Stimulated activated naive CD8-positive, alpha-beta T cell treated with anti-CD3 and anti-CD28 coated beads, Interleukin-15, amount 100 ng/mL, for 72 hours (primary cell): Measurements from ENCODE around the gene KLF13.
"Not testable (repeated sequence)": the region's sequence is repeated elsewhere in the genome, so short reads cannot be mapped to it uniquely, and the experiment has no call there.

Experiments
- ATAC-seq: fragments of 150-1000 bp; cut with Tn5 transposase; 2 replicates; pipeline ENCODE4 v1.10.0; 2021; ENCODE audit warnings: mild to moderate bottlenecking, moderate library complexity
- DNase-seq, 2 donors: peaks; one replicate each; pipeline ENCODE4 v3.0.0; 2021 to 2022
- H3K27ac Mint-ChIP-seq, 2 donors: one replicate each; pipeline ENCODE4 v1.8.0; 2022; ENCODE audit warnings: mild to moderate bottlenecking in 2 of 2, mixed read lengths in 2 of 2, moderate library complexity in 2 of 2
- H3K27me3 Mint-ChIP-seq: one replicate; pipeline ENCODE4 v1.8.0; 2022; ENCODE audit warnings: mixed read lengths
- H3K4me1 Mint-ChIP-seq: one replicate; pipeline ENCODE4 v1.8.0; 2022; ENCODE audit warnings: mild to moderate bottlenecking, mixed read lengths
- H3K4me3 Mint-ChIP-seq, 2 donors: one replicate each; pipeline ENCODE4 v1.8.0; 2022; ENCODE audit warnings: mild to moderate bottlenecking in 2 of 2, mixed read lengths in 2 of 2, moderate library complexity in 1 of 2
- H3K9me3 Mint-ChIP-seq, 2 donors: one replicate each; pipeline ENCODE4 v1.8.0; 2022; ENCODE audit warnings: mixed read lengths in 2 of 2

The KLF13 gene

DNA sequence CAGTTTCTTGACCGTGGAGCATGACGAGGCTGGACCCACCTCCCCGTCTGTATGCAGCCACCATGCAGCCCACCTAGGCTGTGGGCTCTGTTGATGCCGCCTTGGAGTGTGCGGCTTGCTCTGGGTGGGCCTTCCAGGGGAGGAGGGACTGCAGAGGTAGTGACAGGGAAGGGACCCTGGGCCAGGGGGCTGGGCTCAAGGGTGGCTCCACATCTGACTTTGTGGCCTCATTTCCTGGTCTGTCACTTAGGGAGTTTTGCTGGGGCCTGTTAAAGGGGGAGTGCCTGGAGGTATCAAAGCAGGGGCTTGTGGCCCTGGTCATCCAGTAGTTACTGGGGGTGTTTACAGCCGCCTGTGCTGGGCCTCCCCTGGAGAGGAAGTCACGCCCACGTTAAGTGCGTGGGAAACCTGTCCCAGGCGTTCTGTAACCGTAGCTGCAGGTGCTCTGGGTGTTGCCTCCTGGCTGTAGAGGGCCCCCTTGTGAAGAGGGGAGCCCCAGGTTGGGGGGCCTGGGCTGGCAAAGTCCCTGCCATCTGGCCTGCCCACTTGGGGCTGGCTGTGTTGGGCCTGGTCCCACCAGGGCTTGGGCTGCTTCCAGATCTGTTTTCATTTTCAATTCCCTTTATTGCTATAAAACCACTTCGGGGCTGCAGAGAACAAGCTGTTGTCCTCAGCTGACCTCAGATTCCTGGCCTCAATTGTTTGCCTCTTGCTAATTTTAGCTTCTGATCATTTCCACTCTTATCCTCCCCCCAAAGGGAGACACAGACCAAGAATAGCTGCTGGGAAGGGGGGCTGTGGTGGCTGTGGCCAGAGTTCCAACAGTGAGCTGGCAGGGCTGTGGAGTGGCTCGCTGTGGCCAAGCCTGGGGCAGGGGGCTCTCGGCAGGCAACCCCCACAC lies 26.5 kb downstream of the KLF13 start:
- Mint-ChIP-seq H3K4me1 (peaks cover 100% of the 10 kb centered on the region), H3K27ac (peak overlapping the region; percentile 63 to 91), H3K27me3 (no peaks in the 10 kb centered on the region), H3K4me3 (peak overlapping the region; percentile 77 to 96), H3K9me3 (peaks cover 0 to 11% of the 10 kb centered on the region in 2 donors)
- ATAC-seq: peak; percentile 77
- peak in 1 of 2 donors; percentile 67 for DNase-seq

DNA sequence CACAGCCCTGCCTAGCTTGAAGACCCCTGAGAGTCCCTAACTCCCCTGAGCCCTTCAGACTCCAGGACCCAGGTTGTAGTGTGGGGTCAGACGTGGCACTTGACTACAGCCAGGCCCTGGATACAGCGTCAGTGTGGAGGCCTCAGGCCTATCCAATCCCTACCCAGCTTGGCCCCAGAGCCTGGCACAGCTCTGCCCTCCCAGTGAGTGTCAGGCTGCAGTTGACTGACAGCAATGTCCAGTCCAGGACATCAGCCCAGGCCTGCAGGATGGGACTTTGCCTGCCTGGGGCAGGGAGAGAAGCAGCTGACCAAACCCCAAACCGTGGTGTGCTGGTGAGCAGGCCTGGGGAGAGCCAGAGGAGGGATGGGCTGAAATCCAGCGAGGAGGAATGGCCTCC lies 27.3 kb downstream of the KLF13 start:
- H3K27me3 Mint-ChIP-seq: no peaks in the 10 kb centered on the region
- no peak for DNase-seq
- no peak for ATAC-seq
- peak overlapping the region; percentile 49 to 91 for H3K27ac Mint-ChIP-seq
- peaks cover 0 to 11% of the 10 kb centered on the region in 2 donors for H3K9me3 Mint-ChIP-seq
- H3K4me1 Mint-ChIP-seq: peaks cover 100% of the 10 kb centered on the region
- H3K4me3 Mint-ChIP-seq: peak overlapping the region; percentile 77 to 96

DNA sequence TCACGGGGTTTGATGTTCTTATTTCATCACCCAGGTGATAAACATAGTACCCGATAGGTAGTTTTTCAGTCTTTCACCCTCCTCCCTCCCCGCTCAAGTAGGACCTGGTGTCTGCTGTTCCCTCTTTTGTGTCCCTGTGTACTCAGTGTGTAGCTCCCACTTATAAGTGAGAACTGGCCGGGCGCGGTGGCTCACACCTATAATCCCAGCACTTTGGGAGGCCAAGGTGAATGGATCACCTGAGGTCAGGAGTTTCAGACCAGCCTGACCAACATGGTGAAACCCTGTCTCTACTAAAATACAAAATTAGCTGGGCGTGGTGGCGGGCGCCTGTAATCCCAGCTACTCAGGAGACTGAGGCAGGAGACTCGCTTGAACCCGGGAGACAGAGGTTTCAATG lies 29.5 kb downstream of the KLF13 start:
- H3K4me3 Mint-ChIP-seq: peak overlapping the region; percentile 81 to 83
- peak overlapping the region; percentile 88 to 96 for H3K27ac Mint-ChIP-seq
- not testable (repeated sequence) for H3K27me3 Mint-ChIP-seq, ATAC-seq, DNase-seq
- peaks cover 0 to 11% of the 10 kb centered on the region in 2 donors for H3K9me3 Mint-ChIP-seq
- H3K4me1 Mint-ChIP-seq: peaks cover 100% of the 10 kb centered on the region

DNA sequence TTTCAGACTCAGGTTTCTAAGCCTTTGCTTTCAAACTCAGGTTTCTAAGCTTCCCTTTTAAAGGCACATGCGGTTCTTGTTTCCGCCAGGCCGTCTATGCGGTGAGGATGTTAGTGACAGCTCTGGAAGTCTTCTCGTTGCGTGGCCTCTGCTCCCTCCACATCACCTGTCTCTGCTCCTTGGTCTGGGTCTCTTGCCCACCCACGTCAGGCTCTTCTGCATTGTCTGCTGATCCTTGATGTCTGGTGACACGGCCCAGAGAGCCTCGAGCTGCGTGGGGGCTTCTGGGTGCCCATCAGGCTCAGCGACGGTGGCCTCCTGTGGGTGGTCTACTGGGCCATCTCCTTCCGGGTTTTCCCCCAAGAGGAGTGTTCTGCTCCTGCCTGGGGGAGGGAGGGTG lies 30.5 kb downstream of the KLF13 start:
- H3K27ac Mint-ChIP-seq: peak overlapping the region; percentile 91 to 96
- ATAC-seq (no peak), DNase-seq (peak in 1 of 2 donors; percentile 31)
- H3K4me3 Mint-ChIP-seq: peak overlapping the region; percentile 81 to 83
- no peaks in the 10 kb centered on the region for H3K27me3 Mint-ChIP-seq
- H3K4me1 Mint-ChIP-seq: peaks cover 100% of the 10 kb centered on the region
- H3K9me3 Mint-ChIP-seq: peaks cover 0 to 11% of the 10 kb centered on the region in 2 donors

DNA sequence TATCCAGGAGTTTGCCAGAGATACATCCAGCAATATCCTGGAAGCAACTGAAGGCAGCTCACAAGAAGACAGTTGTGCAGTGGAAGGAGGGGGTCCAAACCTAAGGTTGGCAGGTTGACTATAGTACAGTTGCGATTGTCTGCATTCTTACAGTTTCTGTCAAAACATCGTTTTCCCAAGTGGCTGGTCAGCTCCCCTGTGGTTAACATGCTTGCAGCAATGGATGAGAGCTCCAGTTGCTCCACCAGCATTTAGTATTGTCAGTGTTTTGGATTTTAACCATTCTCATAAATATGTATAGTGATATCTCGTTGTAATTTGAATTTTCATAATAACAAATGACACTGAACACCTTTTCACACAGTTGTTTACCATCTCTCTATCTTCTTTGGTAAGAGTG lies 31.5 kb downstream of the KLF13 start:
- Mint-ChIP-seq H3K4me3 (peak overlapping the region; percentile 81 to 83), H3K9me3 (peaks cover 0 to 11% of the 10 kb centered on the region in 2 donors), H3K27me3 (no peaks in the 10 kb centered on the region), H3K4me1 (peaks cover 100% of the 10 kb centered on the region), H3K27ac (peak overlapping the region in 1 of 2 donors; percentile 97)
- ATAC-seq (no peak), DNase-seq (no peak)

DNA sequence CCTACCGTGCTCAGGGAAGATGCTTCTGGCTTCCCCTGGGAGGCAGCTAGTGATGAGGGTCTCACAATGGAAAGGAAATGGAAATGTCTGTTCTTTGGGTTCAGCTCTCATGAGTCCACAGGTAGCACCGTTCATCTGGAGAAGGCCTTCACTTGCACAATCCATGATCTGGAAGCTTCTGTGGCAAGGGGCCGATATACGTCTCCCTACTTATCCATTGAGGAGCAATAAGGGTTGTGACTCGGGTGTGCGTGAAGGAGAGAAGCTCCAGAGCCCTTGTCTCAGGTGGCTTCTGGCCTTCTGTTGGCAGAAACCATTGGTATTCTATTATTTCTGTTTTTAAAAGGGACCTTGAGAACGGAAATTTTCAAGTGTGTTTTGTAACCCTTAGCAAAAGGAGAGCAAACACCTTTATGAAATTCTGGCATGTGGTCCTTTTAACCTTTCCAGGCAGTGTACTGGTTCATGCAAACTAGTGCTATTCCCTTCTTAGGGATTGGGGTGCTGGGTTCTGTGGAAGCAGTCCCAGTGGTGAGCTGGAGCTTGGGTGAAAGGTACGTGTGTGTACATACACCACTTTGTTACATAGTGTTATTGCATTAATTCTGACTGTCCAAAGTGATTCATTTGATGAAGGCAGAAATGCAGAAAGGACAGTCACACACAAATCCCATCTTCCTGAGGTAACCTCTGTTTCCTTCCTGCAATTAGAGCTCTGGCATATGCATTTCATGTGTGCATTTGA lies 32.5 kb downstream of the KLF13 start:
- Mint-ChIP-seq H3K4me1 (peaks cover 100% of the 10 kb centered on the region), H3K27ac (peak overlapping the region in 1 of 2 donors; percentile 96), H3K9me3 (peaks cover 0 to 11% of the 10 kb centered on the region in 2 donors), H3K27me3 (no peaks in the 10 kb centered on the region), H3K4me3 (peak overlapping the region; percentile 83 to 88)
- ATAC-seq (no peak), DNase-seq (no peak)

DNA sequence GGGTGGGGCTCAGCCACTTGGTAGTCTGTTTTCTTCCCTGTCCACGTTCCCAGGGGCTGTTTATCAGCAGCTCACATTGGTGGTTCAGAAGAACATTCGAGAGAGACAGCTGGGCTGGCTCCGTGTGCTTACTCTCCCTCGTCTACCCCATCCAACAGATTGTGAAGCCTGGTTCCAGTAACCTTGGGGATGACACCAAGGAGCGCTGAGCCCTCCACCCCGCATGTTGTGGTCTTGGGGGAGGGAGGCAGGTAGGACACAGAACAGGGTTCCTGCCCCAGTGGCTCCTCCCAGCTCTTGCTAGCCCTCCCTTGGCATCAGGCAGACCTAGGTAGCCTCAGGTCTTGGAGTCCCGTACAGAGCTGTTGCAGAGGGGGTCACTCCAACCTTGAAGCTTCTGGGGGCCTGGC lies 33.1 kb downstream of the KLF13 start:
- H3K9me3 Mint-ChIP-seq: peaks cover 0 to 10% of the 10 kb centered on the region in 2 donors
- no peaks in the 10 kb centered on the region for H3K27me3 Mint-ChIP-seq
- peak overlapping the region; percentile 96 to 98 for H3K27ac Mint-ChIP-seq
- peak overlapping the region; percentile 76 to 88 for H3K4me3 Mint-ChIP-seq
- ATAC-seq (no peak), DNase-seq (no peak)
- H3K4me1 Mint-ChIP-seq: peaks cover 100% of the 10 kb centered on the region

DNA sequence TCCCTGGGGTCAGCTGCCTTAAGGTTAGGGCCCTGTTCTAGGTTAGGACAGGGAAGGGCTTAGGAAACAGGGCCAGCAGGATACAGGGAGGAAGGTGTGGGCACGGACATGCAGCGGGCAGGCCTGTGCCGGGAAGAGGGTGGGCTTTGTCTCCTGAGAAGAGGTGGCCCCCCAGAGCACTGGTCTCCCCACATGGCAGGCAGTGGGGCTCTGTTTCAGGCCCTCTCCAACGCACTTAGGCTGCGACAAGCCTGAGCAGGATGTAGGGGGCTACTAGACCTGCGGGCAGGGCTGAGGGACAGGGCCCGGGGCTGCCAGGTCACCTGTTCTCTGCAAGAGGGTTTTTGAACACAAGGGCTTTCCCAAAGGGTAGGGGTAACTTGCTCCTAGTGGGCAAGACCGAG lies 33.5 kb downstream of the KLF13 start:
- Mint-ChIP-seq H3K27ac (peak overlapping the region; percentile 96 to 98), H3K9me3 (peaks cover 0 to 5% of the 10 kb centered on the region in 2 donors), H3K4me3 (peak overlapping the region; percentile 76 to 88), H3K4me1 (peaks cover 100% of the 10 kb centered on the region), H3K27me3 (no peaks in the 10 kb centered on the region)
- DNase-seq (no peak), ATAC-seq (no peak)

DNA sequence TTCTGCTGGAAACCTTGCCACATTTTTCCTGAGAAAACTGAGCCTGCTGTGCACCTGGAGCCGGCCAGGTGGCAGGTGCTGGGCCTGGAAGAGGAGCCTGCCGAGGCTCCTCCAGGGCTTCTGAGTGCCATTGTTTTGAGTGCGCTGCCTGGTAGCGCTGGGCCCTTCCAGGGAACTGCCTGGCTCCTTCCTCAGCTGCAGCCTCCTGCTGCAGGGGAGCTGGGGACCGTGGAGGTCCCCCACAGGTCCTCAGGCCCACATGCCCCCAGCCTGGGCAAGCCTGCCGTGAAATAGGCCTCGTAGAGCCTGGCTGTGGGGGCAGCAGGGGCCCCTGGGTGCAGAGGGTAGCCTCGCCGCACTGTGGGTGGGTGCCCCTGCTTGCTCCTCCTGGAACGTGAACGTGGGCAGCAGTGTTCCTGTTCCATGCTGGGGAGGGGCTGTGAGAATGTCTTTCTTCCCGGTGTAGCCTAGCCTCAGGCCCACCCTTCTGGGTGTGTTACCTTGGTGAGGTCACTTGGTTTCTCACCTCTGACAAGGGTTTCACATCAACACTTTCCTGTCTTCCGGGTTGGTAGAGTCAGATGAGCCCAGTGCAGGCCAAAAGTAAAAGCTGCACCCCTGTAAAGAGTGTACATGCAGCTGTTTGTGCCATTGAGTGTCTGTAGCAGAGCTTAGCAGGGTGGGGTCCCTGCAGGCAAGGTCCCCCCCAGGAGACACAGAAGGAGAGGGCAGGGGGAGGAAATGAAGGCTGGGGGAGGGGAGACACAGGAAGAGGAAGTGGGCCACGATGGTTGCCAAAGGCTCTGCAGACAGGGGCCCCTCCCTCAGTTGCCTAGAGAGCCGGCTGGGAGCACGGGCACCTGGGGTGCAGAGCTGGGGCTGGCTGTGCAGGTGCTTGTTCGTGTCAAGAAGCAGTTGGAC lies 34.5 kb downstream of the KLF13 start:
- Mint-ChIP-seq H3K4me1 (peaks cover 100% of the 10 kb centered on the region), H3K27ac (peak overlapping the region; percentile 96 to 98), H3K4me3 (peak overlapping the region; percentile 76 to 88), H3K27me3 (no peaks in the 10 kb centered on the region), H3K9me3 (no peaks in the 10 kb centered on the region)
- DNase-seq (peak; percentile 64 to 71), ATAC-seq (peak; percentile 76)

DNA sequence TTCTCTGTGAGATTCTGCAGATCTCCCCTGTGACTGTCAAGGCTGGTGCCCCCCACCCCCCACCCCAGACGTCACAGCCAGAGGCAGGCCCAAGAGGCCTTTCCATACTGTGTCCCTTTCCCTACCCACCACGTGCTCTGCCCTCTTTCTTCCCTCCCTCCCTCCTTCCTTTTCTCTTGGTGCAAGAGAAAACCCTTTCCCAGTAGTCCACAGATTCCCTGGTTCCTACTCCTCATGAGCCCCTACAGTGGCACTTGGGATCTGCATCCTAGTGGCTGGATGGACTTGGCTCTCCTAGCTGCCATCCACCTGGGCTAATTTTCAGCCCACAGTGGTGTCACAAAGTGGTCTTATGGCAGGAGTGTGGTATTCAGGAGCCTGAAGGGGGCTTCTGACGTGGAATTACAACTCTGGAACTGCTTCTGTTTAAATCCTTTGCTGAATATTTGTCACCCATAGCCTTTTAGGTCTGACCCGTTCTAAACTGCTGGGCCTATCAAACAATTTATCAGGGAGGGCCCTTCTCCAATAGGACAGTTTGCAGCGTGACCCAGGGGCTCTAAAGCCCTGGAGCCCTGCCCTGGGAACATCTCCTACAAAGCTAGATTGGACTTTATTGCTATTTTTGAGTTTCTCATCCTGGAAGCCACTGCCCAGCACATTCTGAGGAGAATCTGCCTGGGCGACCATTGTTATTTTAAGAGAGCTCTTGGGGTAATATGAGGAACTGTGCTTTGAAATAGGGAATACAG lies 35.3 kb downstream of the KLF13 start:
- H3K4me3 Mint-ChIP-seq: peak overlapping the region; percentile 76 to 88
- ATAC-seq: no peak
- DNase-seq: no peak
- H3K27me3 Mint-ChIP-seq: no peaks in the 10 kb centered on the region
- peaks cover 100% of the 10 kb centered on the region for H3K4me1 Mint-ChIP-seq
- peak overlapping the region; percentile 62 to 98 for H3K27ac Mint-ChIP-seq
- H3K9me3 Mint-ChIP-seq: no peaks in the 10 kb centered on the region

DNA sequence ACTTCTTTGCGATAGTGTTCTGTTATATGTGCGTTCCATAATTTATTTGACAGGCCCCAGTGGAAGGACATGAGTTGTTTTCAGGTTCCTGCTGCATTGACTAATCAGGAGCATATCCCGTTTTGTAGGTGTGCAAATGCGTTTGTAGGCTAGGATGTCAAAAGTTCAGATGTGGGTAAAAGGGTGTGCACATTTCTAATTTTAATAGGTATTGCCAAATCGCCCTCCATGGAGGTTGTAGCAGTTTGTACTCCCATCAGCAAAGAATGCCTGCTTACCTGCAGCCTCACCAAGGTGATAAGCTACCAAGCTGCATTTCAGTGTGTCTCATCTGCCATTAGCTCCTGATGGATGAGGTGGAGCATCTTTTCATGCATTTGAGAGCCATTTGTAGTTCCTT lies 36.3 kb downstream of the KLF13 start:
- ATAC-seq (no peak), DNase-seq (no peak)
- no peaks in the 10 kb centered on the region for H3K9me3 Mint-ChIP-seq
- H3K27me3 Mint-ChIP-seq: no peaks in the 10 kb centered on the region
- peaks cover 100% of the 10 kb centered on the region for H3K4me1 Mint-ChIP-seq
- H3K4me3 Mint-ChIP-seq: peak overlapping the region; percentile 21 to 88
- peak overlapping the region in 1 of 2 donors; percentile 5 for H3K27ac Mint-ChIP-seq

DNA sequence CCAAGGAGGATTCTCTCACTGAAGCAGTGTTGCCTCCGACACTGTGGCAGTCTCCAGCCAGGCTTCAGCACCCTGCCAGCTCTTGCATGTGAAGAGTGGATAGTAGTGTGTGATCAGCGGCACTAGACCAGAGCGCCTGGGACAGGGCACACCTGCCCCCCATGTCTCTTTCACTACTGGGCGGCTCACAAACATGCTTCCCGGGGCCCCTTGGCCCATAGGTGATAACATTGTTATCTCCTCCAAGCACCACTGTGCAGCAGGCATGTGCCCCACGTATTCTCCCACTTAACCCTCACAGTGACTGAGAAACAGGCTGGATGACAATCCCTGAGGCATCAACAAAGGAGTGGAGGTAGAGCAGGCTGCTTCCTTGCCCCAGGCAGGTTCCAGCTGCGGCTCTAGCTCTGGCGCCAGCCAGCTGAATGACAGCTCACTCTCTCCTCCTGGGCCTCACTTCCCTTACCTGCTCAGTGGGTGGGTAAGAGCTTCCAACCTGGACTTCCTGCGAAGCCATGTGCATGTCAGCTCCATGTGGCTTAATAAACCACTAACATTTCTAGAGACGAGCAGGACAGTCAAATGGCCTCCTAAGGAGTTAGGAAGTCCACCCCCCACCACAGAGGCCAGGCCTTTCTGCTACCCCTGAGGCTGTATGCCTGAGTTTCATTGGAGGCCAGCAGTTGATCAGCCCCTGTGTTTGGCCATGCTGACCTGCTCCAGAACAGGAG lies 37.8 kb downstream of the KLF13 start:
- DNase-seq: peak in 1 of 2 donors; percentile 31
- H3K4me3 Mint-ChIP-seq: peak overlapping the region; percentile 78 to 84
- peaks cover 100% of the 10 kb centered on the region for H3K4me1 Mint-ChIP-seq
- ATAC-seq: no peak
- H3K27ac Mint-ChIP-seq: peak overlapping the region; percentile 78 to 93
- H3K9me3 Mint-ChIP-seq: peaks cover 0 to 8% of the 10 kb centered on the region in 2 donors
- no peaks in the 10 kb centered on the region for H3K27me3 Mint-ChIP-seq

DNA sequence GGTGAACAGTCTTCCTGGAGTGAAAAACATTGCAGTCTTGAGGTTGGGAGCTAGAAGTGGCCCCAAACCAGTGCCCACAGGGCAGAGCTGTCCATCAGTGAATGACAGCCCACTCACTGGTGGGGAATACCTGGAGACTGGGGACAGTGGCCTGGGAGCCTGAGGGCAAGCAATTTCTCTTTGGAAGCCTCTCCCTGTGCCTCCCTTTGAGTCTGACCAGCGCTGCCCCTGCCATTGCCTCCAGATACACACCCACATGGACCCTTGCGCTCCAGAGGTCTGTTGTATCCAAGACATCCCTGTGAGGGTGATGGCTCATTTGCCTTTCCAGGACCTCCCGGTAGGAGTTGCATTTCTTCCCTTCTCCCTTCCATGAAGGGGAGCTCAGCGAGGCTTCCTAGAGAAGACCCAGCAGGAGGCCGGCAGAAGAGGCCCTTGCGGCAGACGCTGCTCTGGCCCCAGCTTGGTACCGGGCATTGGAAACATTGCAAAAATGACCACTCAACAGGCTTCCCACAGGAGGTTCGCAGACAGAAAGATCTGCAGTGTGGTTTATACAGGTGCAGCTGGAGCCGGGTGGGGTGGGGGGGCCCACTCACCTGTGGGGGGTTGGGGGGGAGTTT lies 38.5 kb downstream of the KLF13 start:
- Mint-ChIP-seq H3K27ac (peak overlapping the region; percentile 94 to 96), H3K4me1 (peaks cover 100% of the 10 kb centered on the region), H3K4me3 (peak overlapping the region; percentile 78 to 84), H3K9me3 (peaks cover 3 to 12% of the 10 kb centered on the region in 2 donors), H3K27me3 (no peaks in the 10 kb centered on the region)
- no peak for ATAC-seq
- no peak for DNase-seq
